Neural cell (in vitro differentiated cells): ENCODE data around the gene RPL21. TPM values are rescaled to one million over a fixed set of nuclear protein-coding genes. Genes with fewer than 3 reads are reported as not detected.
"Not testable (repeated sequence)": the region's sequence is repeated elsewhere in the genome, so short reads cannot be mapped to it uniquely, and the experiment has no call there.

ENCODE experiments used
- H2AFZ ChIP-seq: fragments of 200-600, 300-800 bp; sonication (generic), shearing (Covaris generic); 2 replicates; pipeline ENCODE4 v1.6.0; 2014; ENCODE audit warnings: low read depth, mild to moderate bottlenecking, antibody characterized with exemption, low read length, moderate library complexity
- H3F3A ChIP-seq: fragments of 200-600 bp; shearing (Covaris generic); 2 replicates; pipeline ENCODE4 v1.6.1; 2016; ENCODE audit warnings: mild to moderate bottlenecking, moderate library complexity, mixed read lengths, antibody characterized with exemption, low read length; ENCODE audit not compliant: insufficient read depth, poor library complexity, severe bottlenecking
- H3K27ac ChIP-seq: fragments of 200-600, 300-800 bp; sonication (generic), shearing (Covaris generic); 2 replicates; pipeline ENCODE4 v1.5.1; 2014; ENCODE audit warnings: mild to moderate bottlenecking, low read length, moderate library complexity
- H3K27me3 ChIP-seq: fragments of 300-800, 200-600 bp; sonication (generic), shearing (Covaris generic); 2 replicates; pipeline ENCODE4 v1.6.0; 2014; ENCODE audit warnings: mild to moderate bottlenecking, low read depth, low read length, moderate library complexity; ENCODE audit not compliant: insufficient read depth
- H3K36me3 ChIP-seq: fragments of 300-800, 200-600 bp; sonication (generic), shearing (Covaris generic); 2 replicates; pipeline ENCODE4 v1.5.1; 2014; ENCODE audit warnings: mild to moderate bottlenecking, antibody characterized with exemption, low read length, moderate library complexity; ENCODE audit not compliant: insufficient read depth
- H3K4me2 ChIP-seq: fragments of 300-800, 200-600 bp; sonication (generic), shearing (Covaris generic); 2 replicates; pipeline ENCODE4 v1.6.0; 2014; ENCODE audit warnings: mild to moderate bottlenecking, low read length
- H3K4me3 ChIP-seq: fragments of 300-800, 200-600 bp; sonication (generic), shearing (Covaris generic); 2 replicates; pipeline ENCODE4 v1.5.1; 2014; ENCODE audit warnings: mild to moderate bottlenecking, low read length, moderate library complexity
- H3K79me2 ChIP-seq: fragments of 200-600 bp; shearing (Covaris generic); replicated peaks from 2 replicates; pipeline ENCODE4 v1.6.0; 2014; ENCODE audit warnings: mild to moderate bottlenecking, low read length, moderate library complexity; ENCODE audit not compliant: insufficient read depth
- H3K9ac ChIP-seq: fragments of 300-800, 200-600 bp; sonication (generic), shearing (Covaris generic); 2 replicates; pipeline ENCODE4 v1.6.1; 2016; ENCODE audit warnings: mild to moderate bottlenecking, low read length, mixed read lengths
- H3K9me2 ChIP-seq: fragments of 200-600 bp; shearing (Covaris generic); 2 replicates; pipeline ENCODE4 v1.6.1; 2016; ENCODE audit warnings: mild to moderate bottlenecking, low read length, mixed read lengths; ENCODE audit not compliant: insufficient read depth
- H3K9me3 ChIP-seq: fragments of 200-600, 300-800 bp; sonication (generic), shearing (Covaris generic); 2 replicates; pipeline ENCODE4 v1.6.1; 2016; ENCODE audit warnings: mild to moderate bottlenecking, mixed run types, low read length, moderate library complexity, mixed read lengths
- H4K20me1 ChIP-seq: fragments of 200-600 bp; shearing (Covaris generic); 2 replicates; pipeline ENCODE4 v1.6.1; 2016; ENCODE audit warnings: mild to moderate bottlenecking, mixed run types; ENCODE audit not compliant: insufficient read depth
- CTCF ChIP-seq: fragments of 450-650 bp; IDR thresholded peaks from 2 replicates; pipeline ENCODE4 v1.5.1; 2014; ENCODE audit warnings: antibody characterized with exemption, mild to moderate bottlenecking, moderate library complexity; ENCODE audit not compliant: poor library complexity, severe bottlenecking
- EP300 ChIP-seq: fragments of 450-650 bp; conservative IDR thresholded peaks from 2 replicates; pipeline ENCODE4 v1.6.1; 2014; ENCODE audit warnings: antibody characterized with exemption, mild to moderate bottlenecking, moderate library complexity; ENCODE audit not compliant: poor library complexity, severe bottlenecking
- EZH2 ChIP-seq: fragments of 200-600, 300-800 bp; shearing (Covaris generic), sonication (generic); IDR thresholded peaks from 2 replicates; pipeline ENCODE4 v1.6.1; 2014; ENCODE audit warnings: antibody characterized with exemption, low read length, borderline replicate concordance, mild to moderate bottlenecking; ENCODE audit not compliant: insufficient read depth, poor library complexity, severe bottlenecking
- MXI1 ChIP-seq: fragments of 450-650 bp; conservative IDR thresholded peaks from 2 replicates; pipeline ENCODE4 v1.6.1; 2014; ENCODE audit warnings: antibody characterized with exemption, mild to moderate bottlenecking; ENCODE audit not compliant: poor library complexity, severe bottlenecking
- POLR2AphosphoS5 ChIP-seq: IDR thresholded peaks from 2 replicates; pipeline ENCODE4 v1.6.1; 2012
- RAD21 ChIP-seq: fragments of 450-650 bp; conservative IDR thresholded peaks from 2 replicates; pipeline ENCODE4 v1.6.1; 2014; ENCODE audit warnings: antibody characterized with exemption, mild to moderate bottlenecking, moderate library complexity
- SMC3 ChIP-seq: fragments of 450-650 bp; conservative IDR thresholded peaks from 2 replicates; pipeline ENCODE4 v1.6.1; 2014; ENCODE audit warnings: antibody characterized with exemption, mild to moderate bottlenecking, moderate library complexity; ENCODE audit not compliant: poor library complexity
- TAF1 ChIP-seq: IDR thresholded peaks from 2 replicates; pipeline ENCODE4 v1.6.1; 2012; ENCODE audit warnings: low read depth
- polyA plus RNA-seq: library from polyadenylated mRNA; depleted of rRNA; stranded (reverse); fragments of >200 nt; gene quantifications from 2 replicates; pipeline ENCODE4 v1.2.3, GENCODE V29; 2014
- TF ChIP-seq, protein P1 (sequence below): IDR thresholded peaks from 2 replicates; pipeline ENCODE4 v1.6.1; 2012; ENCODE audit warnings: borderline replicate concordance

The RPL21 gene
- polyA plus RNA-seq, 1 donor from 2014 or later: 1,536 TPM

DNA sequence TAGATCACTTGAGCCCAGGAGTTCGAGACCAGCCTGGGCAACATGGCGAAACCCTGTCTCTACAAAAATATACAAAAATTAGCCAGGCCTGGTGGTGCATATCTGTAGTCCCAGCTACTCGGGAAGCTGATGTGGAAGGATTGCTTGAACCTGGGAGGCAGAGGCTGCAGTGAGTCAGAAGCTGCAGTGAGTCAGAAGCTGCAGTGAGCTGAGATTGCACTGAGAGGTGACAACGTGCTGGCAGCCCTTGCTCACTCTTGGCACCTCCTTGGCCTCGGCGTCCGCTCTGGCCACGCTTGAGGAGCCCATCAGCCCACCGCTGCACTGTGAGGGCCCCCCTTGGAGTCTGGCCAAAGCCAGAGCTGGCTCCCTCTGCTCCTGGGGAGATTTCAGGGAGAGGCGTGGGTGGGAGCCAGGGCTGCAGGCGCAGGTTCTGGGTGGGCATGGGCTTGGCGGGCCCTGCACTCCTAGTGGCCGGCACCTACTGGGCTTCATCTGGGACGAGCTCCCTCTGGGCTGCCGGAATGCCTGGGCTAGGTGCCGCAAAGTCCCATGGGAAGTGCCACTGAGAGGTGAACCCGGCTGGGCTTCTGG, 39.5 kb upstream of the RPL21 start:
- Histone ChIP-seq H3K9me3 (no peaks in the 10 kb centered on the region), H3K9me2 (no peaks in the 10 kb centered on the region), H3K4me2 (no peak overlapping the region), H4K20me1 (no peaks in the 10 kb centered on the region), H3K79me2 (no peaks in the 10 kb centered on the region), H3F3A (no peaks in the 10 kb centered on the region), H2AFZ (no peak overlapping the region), H3K36me3 (no peaks in the 10 kb centered on the region), H3K27ac (no peak overlapping the region), H3K9ac (no peak overlapping the region), H3K27me3 (no peaks in the 10 kb centered on the region), H3K4me3 (no peak overlapping the region)
- TF ChIP-seq EP300 (no peak), SMC3 (no peak), POLR2AphosphoS5 (no peak), CTCF (no peak), RAD21 (no peak), MXI1 (no peak), TAF1 (no peak), EZH2 (no peak)
- TF ChIP-seq, protein P1, sequence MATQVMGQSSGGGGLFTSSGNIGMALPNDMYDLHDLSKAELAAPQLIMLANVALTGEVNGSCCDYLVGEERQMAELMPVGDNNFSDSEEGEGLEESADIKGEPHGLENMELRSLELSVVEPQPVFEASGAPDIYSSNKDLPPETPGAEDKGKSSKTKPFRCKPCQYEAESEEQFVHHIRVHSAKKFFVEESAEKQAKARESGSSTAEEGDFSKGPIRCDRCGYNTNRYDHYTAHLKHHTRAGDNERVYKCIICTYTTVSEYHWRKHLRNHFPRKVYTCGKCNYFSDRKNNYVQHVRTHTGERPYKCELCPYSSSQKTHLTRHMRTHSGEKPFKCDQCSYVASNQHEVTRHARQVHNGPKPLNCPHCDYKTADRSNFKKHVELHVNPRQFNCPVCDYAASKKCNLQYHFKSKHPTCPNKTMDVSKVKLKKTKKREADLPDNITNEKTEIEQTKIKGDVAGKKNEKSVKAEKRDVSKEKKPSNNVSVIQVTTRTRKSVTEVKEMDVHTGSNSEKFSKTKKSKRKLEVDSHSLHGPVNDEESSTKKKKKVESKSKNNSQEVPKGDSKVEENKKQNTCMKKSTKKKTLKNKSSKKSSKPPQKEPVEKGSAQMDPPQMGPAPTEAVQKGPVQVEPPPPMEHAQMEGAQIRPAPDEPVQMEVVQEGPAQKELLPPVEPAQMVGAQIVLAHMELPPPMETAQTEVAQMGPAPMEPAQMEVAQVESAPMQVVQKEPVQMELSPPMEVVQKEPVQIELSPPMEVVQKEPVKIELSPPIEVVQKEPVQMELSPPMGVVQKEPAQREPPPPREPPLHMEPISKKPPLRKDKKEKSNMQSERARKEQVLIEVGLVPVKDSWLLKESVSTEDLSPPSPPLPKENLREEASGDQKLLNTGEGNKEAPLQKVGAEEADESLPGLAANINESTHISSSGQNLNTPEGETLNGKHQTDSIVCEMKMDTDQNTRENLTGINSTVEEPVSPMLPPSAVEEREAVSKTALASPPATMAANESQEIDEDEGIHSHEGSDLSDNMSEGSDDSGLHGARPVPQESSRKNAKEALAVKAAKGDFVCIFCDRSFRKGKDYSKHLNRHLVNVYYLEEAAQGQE: no peak

DNA sequence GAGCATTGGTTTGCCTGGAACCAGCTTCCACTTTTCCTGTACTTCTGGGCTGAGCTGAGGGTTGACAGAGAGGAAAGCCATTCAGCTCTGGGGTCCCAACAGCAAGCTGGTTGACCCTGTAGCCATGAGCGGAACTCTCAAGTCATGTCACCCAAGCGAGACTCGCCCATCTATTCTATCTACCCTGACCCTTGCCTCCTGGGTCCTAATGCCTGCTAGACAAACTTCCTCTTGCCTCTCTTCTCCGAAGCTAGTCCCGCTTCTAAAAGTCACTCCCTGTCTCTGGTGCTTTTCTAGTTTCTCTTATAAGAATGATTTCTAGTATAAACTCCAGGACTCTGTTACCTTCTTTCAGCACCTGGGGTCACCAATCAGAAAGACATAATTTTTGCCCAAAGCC, 38.0 kb upstream of the RPL21 start:
- H3K27ac ChIP-seq, H3K9ac ChIP-seq, H3K9me3 ChIP-seq, H3K4me3 ChIP-seq, H3F3A ChIP-seq, H3K4me2 ChIP-seq, H3K9me2 ChIP-seq, H3K36me3 ChIP-seq, H3K27me3 ChIP-seq, H3K79me2 ChIP-seq, H2AFZ ChIP-seq, H4K20me1 ChIP-seq: not testable (repeated sequence)

- not testable (repeated sequence) for H3K4me2 ChIP-seq, H3F3A ChIP-seq, H3K27ac ChIP-seq, H3K9me3 ChIP-seq, H4K20me1 ChIP-seq, H3K36me3 ChIP-seq, H3K27me3 ChIP-seq, H3K79me2 ChIP-seq, H3K4me3 ChIP-seq, H3K9ac ChIP-seq, H2AFZ ChIP-seq, H3K9me2 ChIP-seq
Observed at GRCh38 chr13:27217791-27218190, 33.6 kb upstream of the RPL21 start.

DNA sequence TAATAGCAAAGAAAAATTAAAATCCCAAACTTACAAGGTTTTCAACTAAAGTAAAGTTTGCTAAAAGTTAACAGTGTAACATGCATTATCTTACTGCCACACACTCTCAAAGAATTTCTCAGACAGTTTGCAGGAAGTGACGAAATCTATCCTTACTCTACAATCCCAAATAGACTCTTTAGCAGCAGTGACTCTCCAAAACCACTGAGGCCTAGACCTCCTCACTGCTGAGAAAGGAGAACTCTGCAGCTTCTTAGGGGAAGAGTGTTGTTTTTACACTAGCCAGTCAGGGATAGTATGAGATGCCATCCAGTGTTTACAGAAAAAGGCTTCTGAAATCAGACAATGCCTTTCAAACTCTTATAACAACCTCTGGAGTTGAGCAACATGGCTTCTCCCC, 32.5 kb upstream of the RPL21 start:
- not testable (repeated sequence) for H4K20me1 ChIP-seq, H3K79me2 ChIP-seq, H3K9me3 ChIP-seq, H3K36me3 ChIP-seq, H3K4me3 ChIP-seq, H3K4me2 ChIP-seq, H3K9ac ChIP-seq, H3F3A ChIP-seq, H3K27me3 ChIP-seq, H2AFZ ChIP-seq, H3K9me2 ChIP-seq, H3K27ac ChIP-seq
